Activated naive CD8-positive, alpha-beta T cell treated with anti-CD3 and anti-CD28 coated beads, Interleukin-2, amount 10 ng/mL, durations not matched to agents 7 days and 5 days (primary cell): ENCODE results near the gene NTN4. TPM values are rescaled to one million over a fixed set of nuclear protein-coding genes. Genes with fewer than 3 reads are reported as not detected.

ENCODE experiments used
- ATAC-seq: fragments of 150-1000 bp; cut with Tn5 transposase; one replicate; pipeline ENCODE4 v1.10.0; 2021; ENCODE audit warnings: low read depth, moderate library complexity
- POLR2A ChIA-PET: fragments of 350-600 bp; sonication (Branson Sonifier 250); formaldehyde crosslinking; loops from one replicate; lab custom pipeline; 2021; ENCODE audit warnings: antibody characterized with exemption; lab: Charles Lee
- DNase-seq: peaks from one replicate; pipeline ENCODE4 v3.0.0; 2021
- H3K27ac Mint-ChIP-seq: one replicate; pipeline ENCODE4 v1.8.0; 2022; ENCODE audit warnings: mild to moderate bottlenecking, mixed read lengths
- H3K27me3 Mint-ChIP-seq: one replicate; pipeline ENCODE4 v1.8.0; 2022; ENCODE audit warnings: mild to moderate bottlenecking, moderate library complexity, mixed read lengths
- H3K36me3 Mint-ChIP-seq: one replicate; pipeline ENCODE4 v1.8.0; 2021; ENCODE audit warnings: mild to moderate bottlenecking, mixed read lengths
- H3K4me1 Mint-ChIP-seq: one replicate; pipeline ENCODE4 v1.8.0; 2021; ENCODE audit warnings: mixed read lengths
- H3K4me3 Mint-ChIP-seq: one replicate; pipeline ENCODE4 v1.8.0; 2022; ENCODE audit warnings: mild to moderate bottlenecking, moderate library complexity, mixed read lengths
- H3K9me3 Mint-ChIP-seq: one replicate; pipeline ENCODE4 v1.8.0; 2021; ENCODE audit warnings: mixed read lengths
- total RNA-seq, 2 experiments: library from RNA; stranded (reverse); gene quantifications; one replicate each; pipeline ENCODE4 v1.2.3, GENCODE V29; 2021

The NTN4 gene
- total RNA-seq, 2 experiments from 2014 or later = 0.08 to 0.17 TPM

GRCh38 chr12:95730457-95730856 is 60.1 kb downstream of the NTN4 start:
- Mint-ChIP-seq H3K4me1 (no peaks in the 10 kb centered on the region), H3K36me3 (no peaks in the 10 kb centered on the region), H3K4me3 (no peak overlapping the region), H3K27ac (no peak overlapping the region), H3K9me3 (peaks cover 10% of the 10 kb centered on the region), H3K27me3 (peaks cover 7% of the 10 kb centered on the region)
- ATAC-seq (no peak), DNase-seq (no peak)
- POLR2A ChIA-PET = no interaction called here

GRCh38 chr12:95726903-95727302 is 63.7 kb downstream of the NTN4 start:
- Mint-ChIP-seq H3K27me3 (peaks cover 17% of the 10 kb centered on the region), H3K4me3 (no peak overlapping the region), H3K36me3 (no peaks in the 10 kb centered on the region), H3K9me3 (peaks cover 10% of the 10 kb centered on the region), H3K4me1 (no peaks in the 10 kb centered on the region), H3K27ac (no peak overlapping the region)
- POLR2A ChIA-PET = no interaction called here
- ATAC-seq (no peak), DNase-seq (no peak)

- ATAC-seq = no peak
- POLR2A ChIA-PET = no interaction called here
- H3K36me3 Mint-ChIP-seq = no peaks in the 10 kb centered on the region
- H3K4me3 Mint-ChIP-seq = no peak overlapping the region
- peaks cover 10% of the 10 kb centered on the region for H3K9me3 Mint-ChIP-seq
- no peak overlapping the region for H3K27ac Mint-ChIP-seq
- peaks cover 17% of the 10 kb centered on the region for H3K27me3 Mint-ChIP-seq
- DNase-seq = no peak
- H3K4me1 Mint-ChIP-seq = no peaks in the 10 kb centered on the region
Measured at GRCh38 chr12:95724767-95725166, 65.8 kb downstream of the NTN4 start.

GRCh38 chr12:95723693-95724384 is 66.7 kb downstream of the NTN4 start:
- ATAC-seq (no peak), DNase-seq (no peak)
- Mint-ChIP-seq H3K4me3 (no peak overlapping the region), H3K27me3 (peaks cover 15% of the 10 kb centered on the region), H3K27ac (no peak overlapping the region), H3K9me3 (peaks cover 9% of the 10 kb centered on the region), H3K36me3 (no peaks in the 10 kb centered on the region), H3K4me1 (no peaks in the 10 kb centered on the region)
- POLR2A ChIA-PET = no interaction called here

GRCh38 chr12:95721320-95721719 is 69.2 kb downstream of the NTN4 start:
- Mint-ChIP-seq H3K4me1 (no peaks in the 10 kb centered on the region), H3K9me3 (peaks cover 3% of the 10 kb centered on the region), H3K27ac (no peak overlapping the region), H3K4me3 (no peak overlapping the region), H3K27me3 (peaks cover 12% of the 10 kb centered on the region), H3K36me3 (no peaks in the 10 kb centered on the region)
- ATAC-seq (no peak), DNase-seq (no peak)
- POLR2A ChIA-PET = no interaction called here

GRCh38 chr12:95720146-95720545 is 70.4 kb downstream of the NTN4 start:
- Mint-ChIP-seq H3K9me3 (no peaks in the 10 kb centered on the region), H3K4me3 (no peak overlapping the region), H3K27me3 (peaks cover 12% of the 10 kb centered on the region), H3K4me1 (no peaks in the 10 kb centered on the region), H3K27ac (no peak overlapping the region), H3K36me3 (no peaks in the 10 kb centered on the region)
- ATAC-seq = no peak
- POLR2A ChIA-PET = no interaction called here
- DNase-seq = no peak

- POLR2A ChIA-PET = no interaction called here
- ATAC-seq (no peak), DNase-seq (no peak)
- Mint-ChIP-seq H3K9me3 (no peaks in the 10 kb centered on the region), H3K27ac (no peak overlapping the region), H3K4me3 (no peak overlapping the region), H3K36me3 (no peaks in the 10 kb centered on the region), H3K4me1 (no peaks in the 10 kb centered on the region), H3K27me3 (peaks cover 2% of the 10 kb centered on the region)
Measured at GRCh38 chr12:95718772-95719171, 71.8 kb downstream of the NTN4 start.

- POLR2A ChIA-PET = no interaction called here
- ATAC-seq (no peak), DNase-seq (no peak)
- Mint-ChIP-seq H3K9me3 (no peaks in the 10 kb centered on the region), H3K4me3 (no peak overlapping the region), H3K36me3 (no peaks in the 10 kb centered on the region), H3K27ac (no peak overlapping the region), H3K4me1 (no peaks in the 10 kb centered on the region), H3K27me3 (peaks cover 2% of the 10 kb centered on the region)
Measured at GRCh38 chr12:95718006-95718431, 72.5 kb downstream of the NTN4 start.

GRCh38 chr12:95717316-95717928 is 73.1 kb downstream of the NTN4 start:
- Mint-ChIP-seq H3K27me3 (peaks cover 2% of the 10 kb centered on the region), H3K27ac (no peak overlapping the region), H3K4me3 (no peak overlapping the region), H3K4me1 (no peaks in the 10 kb centered on the region), H3K9me3 (no peaks in the 10 kb centered on the region), H3K36me3 (no peaks in the 10 kb centered on the region)
- DNase-seq (no peak), ATAC-seq (no peak)
- POLR2A ChIA-PET = no interaction called here

- Mint-ChIP-seq H3K9me3 (no peaks in the 10 kb centered on the region), H3K36me3 (no peaks in the 10 kb centered on the region), H3K4me1 (no peaks in the 10 kb centered on the region), H3K27me3 (peaks cover 2% of the 10 kb centered on the region), H3K4me3 (no peak overlapping the region), H3K27ac (no peak overlapping the region)
- DNase-seq = no peak
- ATAC-seq = no peak
- POLR2A ChIA-PET = interaction anchor here (0.7 kb wide), 1 partner anchor 31 kb away, joined by 5 read pairs; no protein-coding TSS in a partner anchor
Measured at GRCh38 chr12:95715177-95715576, 75.4 kb downstream of the NTN4 start.

- Mint-ChIP-seq H3K4me3 (no peak overlapping the region), H3K4me1 (no peaks in the 10 kb centered on the region), H3K27me3 (no peaks in the 10 kb centered on the region), H3K36me3 (no peaks in the 10 kb centered on the region), H3K9me3 (no peaks in the 10 kb centered on the region), H3K27ac (no peak overlapping the region)
- POLR2A ChIA-PET = no interaction called here
- ATAC-seq = no peak
- no peak for DNase-seq
Measured at GRCh38 chr12:95712269-95712668, 78.3 kb downstream of the NTN4 start.

GRCh38 chr12:95710386-95710785 is 80.2 kb downstream of the NTN4 start:
- H3K9me3 Mint-ChIP-seq = no peaks in the 10 kb centered on the region

GRCh38 chr12:95709152-95709551 is 81.4 kb downstream of the NTN4 start:
- Mint-ChIP-seq H3K9me3 (no peaks in the 10 kb centered on the region), H3K4me1 (no peaks in the 10 kb centered on the region), H3K27me3 (no peaks in the 10 kb centered on the region), H3K4me3 (no peak overlapping the region), H3K36me3 (no peaks in the 10 kb centered on the region), H3K27ac (no peak overlapping the region)
- POLR2A ChIA-PET = interaction anchor here (0.7 kb wide), 1 partner anchor 28 kb away, joined by 3 read pairs; no protein-coding TSS in a partner anchor
- DNase-seq (no peak), ATAC-seq (no peak)

More at GRCh38 chr12:95710386-95710785, 80.2 kb downstream of the NTN4 start:
- Mint-ChIP-seq H3K27me3 (no peaks in the 10 kb centered on the region), H3K4me1 (no peaks in the 10 kb centered on the region), H3K27ac (no peak overlapping the region), H3K36me3 (no peaks in the 10 kb centered on the region), H3K4me3 (no peak overlapping the region)
- ATAC-seq = no peak
- POLR2A ChIA-PET = no interaction called here
- DNase-seq = no peak

GRCh38 chr12:95705143-95705542 is 85.4 kb downstream of the NTN4 start:
- H3K36me3 Mint-ChIP-seq = no peaks in the 10 kb centered on the region
- no peaks in the 10 kb centered on the region for H3K27me3 Mint-ChIP-seq
- no peaks in the 10 kb centered on the region for H3K9me3 Mint-ChIP-seq
- DNase-seq (no peak), ATAC-seq (no peak)
- no peaks in the 10 kb centered on the region for H3K4me1 Mint-ChIP-seq
- H3K27ac Mint-ChIP-seq = no peak overlapping the region
- H3K4me3 Mint-ChIP-seq = no peak overlapping the region
- POLR2A ChIA-PET = no interaction called here
